Tongue (tissue), 2 donors: ENCODE measurements around the gene TAS2R4. TPM values are rescaled to one million over a fixed set of nuclear protein-coding genes. Genes with fewer than 3 reads are reported as not detected.

ENCODE experiments used
- small RNA-seq: library from RNA; depleted of rRNA; stranded (forward); fragments of <200 nt; gene quantifications from one replicate; pipeline ENCODE3, GENCODE V24; 2014; ENCODE audit warnings: low replicate concordance
- total RNA-seq: library from RNA; depleted of rRNA; stranded (reverse); fragments of >200 nt; gene quantifications from one replicate; pipeline ENCODE4 v1.2.3, GENCODE V29; 2014

The TAS2R4 gene
- total RNA-seq, 1 donor from 2014 or later, result 2.4 TPM

Small RNAs within 50 kb of the gene (small RNA-seq; reads per million reads assigned to genes)
- gene RNU1-82P, result not detected

Other genes starting within 250 kb of the TAS2R4 start
- gene AGK, start 225.3 kb upstream of the TAS2R4 start, total RNA-seq, result 40.0 TPM
- gene DENND11, start 74.5 kb upstream of the TAS2R4 start, total RNA-seq, result 13.8 TPM
- gene WEE2, start 68.3 kb upstream of the TAS2R4 start, total RNA-seq, result not detected
- gene SSBP1, start 38.3 kb upstream of the TAS2R4 start, total RNA-seq, result 111 TPM
- gene TAS2R3, start 12.6 kb upstream of the TAS2R4 start, total RNA-seq, result 5.0 TPM
- gene TAS2R5, start 13.5 kb downstream of the TAS2R4 start, total RNA-seq, result 4.5 TPM
- not detected for gene PRSS37, start 64.8 kb downstream of the TAS2R4 start, total RNA-seq
- gene OR9A4, start 139.7 kb downstream of the TAS2R4 start, total RNA-seq, result not detected
- gene CLEC5A, start 170.3 kb downstream of the TAS2R4 start, total RNA-seq, result not detected
- not detected for gene TAS2R38, start 197.1 kb downstream of the TAS2R4 start, total RNA-seq
- gene MGAM, start 219.2 kb downstream of the TAS2R4 start, total RNA-seq, result 0.41 TPM